ENCODE measurements around the gene ZFR2. TPM values are rescaled to one million over a fixed set of nuclear protein-coding genes. Genes with fewer than 3 reads are reported as not detected.
"Not testable (repeated sequence)": the region's sequence is repeated elsewhere in the genome, so short reads cannot be mapped to it uniquely, and the experiment has no call there.

Gene ZFR2
- 22.5 and 49.8 TPM in 2 replicates for total RNA-seq (2014; rRNA removed; shearing (Covaris generic))

GRCh38 chr19:3868770-3869456 lies at the start of gene ZFR2:
TSS of gene ZFR2 (minus strand) at chr19:3869038. CDS start at chr19:3869017, 21 bp downstream.
- in situ Hi-C loops (cut with HindIII; ENCODE audit: low sequenced_read_pairs), result loop anchor here (25.0 kb wide), 1 partner anchor 343 kb away; no protein-coding TSS in a partner anchor
- peak; percentile 27 for DNase-seq (ENCODE audit: low spot score)

- DNase-seq (ENCODE audit: low spot score), result no peak
- in situ Hi-C loops (cut with HindIII; ENCODE audit: low sequenced_read_pairs), result no loop called here
Measured at GRCh38 chr19:3916033-3916432, 47.2 kb upstream of the ZFR2 start.

- in situ Hi-C loops (cut with HindIII; ENCODE audit: low sequenced_read_pairs), result no loop called here
- no peak for DNase-seq (ENCODE audit: low spot score)
Measured at GRCh38 chr19:3914199-3914598, 45.4 kb upstream of the ZFR2 start.

- DNase-seq (ENCODE audit: low spot score), result no peak
- in situ Hi-C loops (cut with HindIII; ENCODE audit: low sequenced_read_pairs), result no loop called here
Measured at GRCh38 chr19:3910105-3910504, 41.3 kb upstream of the ZFR2 start.

GRCh38 chr19:3908266-3909054 lies 39.6 kb upstream of the ZFR2 start:
- DNase-seq (ENCODE audit: low spot score), result no peak
- in situ Hi-C loops (cut with HindIII; ENCODE audit: low sequenced_read_pairs), result no loop called here

GRCh38 chr19:3907626-3908265 lies 38.9 kb upstream of the ZFR2 start:
- in situ Hi-C loops (cut with HindIII; ENCODE audit: low sequenced_read_pairs), result no loop called here
- no peak for DNase-seq (ENCODE audit: low spot score)

GRCh38 chr19:3904233-3904632 lies 35.4 kb upstream of the ZFR2 start:
- in situ Hi-C loops (cut with HindIII; ENCODE audit: low sequenced_read_pairs), result no loop called here
- no peak for DNase-seq (ENCODE audit: low spot score)

- DNase-seq (ENCODE audit: low spot score), result no peak
- in situ Hi-C loops (cut with HindIII; ENCODE audit: low sequenced_read_pairs), result no loop called here
Measured at GRCh38 chr19:3902317-3902973, 33.6 kb upstream of the ZFR2 start.

- in situ Hi-C loops (cut with HindIII; ENCODE audit: low sequenced_read_pairs), result no loop called here
Measured at GRCh38 chr19:3899531-3900294, 30.9 kb upstream of the ZFR2 start.

GRCh38 chr19:3898426-3898825 lies 29.6 kb upstream of the ZFR2 start:
- no peak for DNase-seq (ENCODE audit: low spot score)
- in situ Hi-C loops (cut with HindIII; ENCODE audit: low sequenced_read_pairs), result no loop called here

More at GRCh38 chr19:3899531-3900294, 30.9 kb upstream of the ZFR2 start:
- DNase-seq (ENCODE audit: low spot score), result peak; percentile 43

GRCh38 chr19:3897936-3898335 lies 29.1 kb upstream of the ZFR2 start:
- in situ Hi-C loops (cut with HindIII; ENCODE audit: low sequenced_read_pairs), result no loop called here
- DNase-seq (ENCODE audit: low spot score), result no peak

GRCh38 chr19:3895788-3896187 lies 26.9 kb upstream of the ZFR2 start:
- in situ Hi-C loops (cut with HindIII; ENCODE audit: low sequenced_read_pairs), result no loop called here
- no peak for DNase-seq (ENCODE audit: low spot score)

- in situ Hi-C loops (cut with HindIII; ENCODE audit: low sequenced_read_pairs); DNase-seq (ENCODE audit: low spot score): not testable (repeated sequence)
Measured at GRCh38 chr19:3894959-3895358, 26.1 kb upstream of the ZFR2 start.

- in situ Hi-C loops (cut with HindIII; ENCODE audit: low sequenced_read_pairs), result no loop called here
- DNase-seq (ENCODE audit: low spot score), result peak; percentile 7
Measured at GRCh38 chr19:3893509-3894179, 24.8 kb upstream of the ZFR2 start.

- DNase-seq (ENCODE audit: low spot score), result no peak
- in situ Hi-C loops (cut with HindIII; ENCODE audit: low sequenced_read_pairs), result no loop called here
Measured at GRCh38 chr19:3890591-3890990, 21.8 kb upstream of the ZFR2 start.

GRCh38 chr19:3882041-3882384 lies 13.2 kb upstream of the ZFR2 start:
- DNase-seq (ENCODE audit: low spot score), result no peak
- in situ Hi-C loops (cut with HindIII; ENCODE audit: low sequenced_read_pairs), result no loop called here

- in situ Hi-C loops (cut with HindIII; ENCODE audit: low sequenced_read_pairs), result no loop called here
- DNase-seq (ENCODE audit: low spot score), result peak; percentile 31
Measured at GRCh38 chr19:3881272-3882040, 12.6 kb upstream of the ZFR2 start.
